K562 (cell line): ENCODE measurements around the gene C11orf98. TPM values are rescaled to one million over a fixed set of nuclear protein-coding genes. Genes with fewer than 3 reads are reported as not detected.
A peak's percentile ranks its signal among the peaks of the same experiment; 100 is the strongest.

Experiments
- FIP1L1 ChIP-seq: fragments of 200-400 bp; formaldehyde crosslinking; IDR thresholded peaks from 2 replicates; pipeline ENCODE4 v1.6.1; 2018; ENCODE audit warnings: mild to moderate bottlenecking, low read depth, low read length; ENCODE audit not compliant: poor library complexity, severe bottlenecking
- HEY1 ChIP-seq: fragments of 250-450 bp; sonication (Bioruptor Pico); IDR thresholded peaks from 2 replicates; pipeline ENCODE4 v1.5.0; 2020; ENCODE audit warnings: mild to moderate bottlenecking, moderate library complexity, borderline replicate concordance
- KLF6 ChIP-seq: fragments of 250-450 bp; sonication (Bioruptor Pico); IDR thresholded peaks from 2 replicates; pipeline ENCODE4 v1.4.0; 2020; ENCODE audit warnings: mild to moderate bottlenecking, moderate library complexity, borderline replicate concordance
- NFRKB ChIP-seq: fragments of 450-650 bp; IDR thresholded peaks from 2 replicates; pipeline ENCODE4 v1.6.1; 2016; ENCODE audit warnings: low read depth
- PHF8 ChIP-seq: fragments of 200-600 bp; sonication (generic); IDR thresholded peaks from 2 replicates; pipeline ENCODE4 v1.6.1; 2012; ENCODE audit warnings: mixed run types, mild to moderate bottlenecking, inconsistent platforms, low read length, moderate library complexity, borderline replicate concordance
- REST ChIP-seq, 2 experiments: fragments of 450-650 bp; formaldehyde crosslinking in 1 of 2; IDR thresholded peaks; 2 replicates each; pipeline versions ENCODE4 v1.4.0 to v1.6.1; 2014 to 2020; ENCODE audit warnings: mild to moderate bottlenecking in 2 of 2, borderline replicate concordance in 1 of 2, low read depth in 1 of 2
- SIN3B ChIP-seq: fragments of 450-650 bp; IDR thresholded peaks from 2 replicates; pipeline ENCODE4 v1.6.1; 2017; ENCODE audit warnings: low read depth, mild to moderate bottlenecking, moderate library complexity
- TRIM28 ChIP-seq: fragments of 450-650 bp; IDR thresholded peaks from 2 replicates; pipeline ENCODE4 v1.6.1; 2017
- U2AF1 ChIP-seq: fragments of 200-400 bp; formaldehyde crosslinking; optimal IDR thresholded peaks from 2 replicates; pipeline ENCODE3; 2017; ENCODE audit warnings: mild to moderate bottlenecking, low read depth, low read length, moderate library complexity
- ZNF23 ChIP-seq: fragments of 250-450 bp; sonication (Bioruptor Pico); IDR thresholded peaks from 2 replicates; pipeline ENCODE4 v1.4.0; 2020; ENCODE audit warnings: mild to moderate bottlenecking
- ZNF445 ChIP-seq: fragments of 250-450 bp; sonication (Bioruptor Pico); IDR thresholded peaks from 2 replicates; pipeline ENCODE4 v1.4.0; 2020; ENCODE audit warnings: low read depth, mild to moderate bottlenecking, moderate library complexity
- polyA plus RNA-seq, 8 experiments: library from polyadenylated mRNA; depleted of rRNA in 4 of 8; stranded (reverse) in 5 of 8; unstranded in 3 of 8; fragments of >200 nt; fragmentation: Nextera tagmentation in 2 of 8; fragmentation: Illumina TruSeq in 1 of 8; extraction: Ambion mirVana in 2 of 8; extraction: Trizol in 1 of 8; gene quantifications; 2 replicates each; pipeline versions ENCODE4 v1.2.1 to v1.2.3, GENCODE V29; 2011 to 2014; ENCODE audit warnings: inconsistent platforms in 1 of 8, missing spikeins in 1 of 8
- total RNA-seq, 7 experiments: library from RNA; depleted of rRNA in 6 of 7; stranded (reverse); fragments of >200 nt in 6 of 7; fragmentation: Illumina TruSeq in 2 of 7; extraction: Trizol in 2 of 7; gene quantifications; 2 replicates each; pipeline versions ENCODE4 v1.2.1 to v1.2.3, GENCODE V29; 2011 to 2021; ENCODE audit warnings: low replicate concordance in 1 of 7

The C11orf98 gene
- total and polyA plus RNA-seq, 9 of the 15 experiments (the other 6 are each of a cell fraction or from before 2014, with no cell fraction given): 103 to 352 (median 218) TPM

- TF ChIP-seq PHF8 (peak; percentile 80), SIN3B (peak; percentile 90; the same call in 1 of the 2 replicates), REST (IDR thresholded peaks at IDR 0.05; ENCODE audit: borderline replicate concordance) (peak; percentile 87), REST (CRISPR knock-in tag; IDR thresholded peaks at IDR 0.05; ENCODE audit: low read depth) (no peak), TRIM28 (no peak), KLF6 (CRISPR knock-in tag) (0 out of 2 replicates have a peak, but pooled peaks have one; percentile 29), HEY1 (CRISPR knock-in tag) (no peak), FIP1L1 (peak; percentile 67), U2AF1 (no peak), ZNF445 (CRISPR knock-in tag) (no peak), ZNF23 (no peak), NFRKB (peak; percentile 88; the same call in 1 of the 2 replicates)
These were observed 14.0 kb upstream of the C11orf98 start, which contains the start of gene UBXN1 (continued) for GRCh38 chr11:62678770-62679696.
